CMK (cell line): ENCODE measurements around the gene LPP.

Source experiments
- DNase-seq: peaks from one replicate; pipeline ENCODE4 v3.0.0-alpha.2; 2010; ENCODE audit warnings: low read depth

LPP gene

GRCh38 chr3:188559072-188559429 is 405.1 kb downstream of the LPP start:
- DNase-seq = no peak

GRCh38 chr3:188559856-188560255 is 405.9 kb downstream of the LPP start:
- no peak for DNase-seq

- DNase-seq = no peak
Observed at GRCh38 chr3:188562144-188562543, 408.2 kb downstream of the LPP start.

- no peak for DNase-seq
Observed at GRCh38 chr3:188567478-188568195, 413.7 kb downstream of the LPP start.

GRCh38 chr3:188568736-188569135 is 414.8 kb downstream of the LPP start:
- DNase-seq = no peak

- no peak for DNase-seq
Observed at GRCh38 chr3:188571531-188572095, 417.7 kb downstream of the LPP start.

- DNase-seq = no peak
Observed at GRCh38 chr3:188573291-188573940, 419.5 kb downstream of the LPP start.

GRCh38 chr3:188573956-188574355 is 420.0 kb downstream of the LPP start:
- no peak for DNase-seq

GRCh38 chr3:188574885-188575284 is 420.9 kb downstream of the LPP start:
- DNase-seq = no peak

GRCh38 chr3:188575501-188575900 is 421.5 kb downstream of the LPP start:
- no peak for DNase-seq

- no peak for DNase-seq
Observed at GRCh38 chr3:188577539-188577938, 423.6 kb downstream of the LPP start.

GRCh38 chr3:188578576-188579363 is 424.8 kb downstream of the LPP start:
- DNase-seq = no peak

GRCh38 chr3:188580223-188580622 is 426.3 kb downstream of the LPP start:
- no peak for DNase-seq

- no peak for DNase-seq
Observed at GRCh38 chr3:188580659-188581058, 426.7 kb downstream of the LPP start.

GRCh38 chr3:188581365-188581764 is 427.4 kb downstream of the LPP start:
- DNase-seq = no peak

GRCh38 chr3:188581792-188582191 is 427.8 kb downstream of the LPP start:
- DNase-seq = no peak

GRCh38 chr3:188583341-188584161 is 429.6 kb downstream of the LPP start:
- DNase-seq = no peak

- no peak for DNase-seq
Observed at GRCh38 chr3:188584162-188584529, 430.2 kb downstream of the LPP start.

GRCh38 chr3:188584958-188585689 is 431.2 kb downstream of the LPP start:
- no peak for DNase-seq

- no peak for DNase-seq
Observed at GRCh38 chr3:188589071-188589470, 435.1 kb downstream of the LPP start.

- no peak for DNase-seq
Observed at GRCh38 chr3:188589771-188590170, 435.8 kb downstream of the LPP start.
